Keratinocyte (primary cell): ENCODE measurements around the gene ST6GAL1.

ENCODE experiments used
- EZH2 ChIP-seq: IDR thresholded peaks from one replicate; pipeline ENCODE4 v1.6.1; 2012; ENCODE audit warnings: inconsistent platforms, mild to moderate bottlenecking, low read length, moderate library complexity
- TF ChIP-seq, protein P1 (sequence below), 3 experiments: IDR thresholded peaks in 1 of 3; conservative IDR thresholded peaks in 1 of 3; optimal IDR thresholded peaks in 1 of 3; 2 replicates in 2 of 3; 3 replicates in 1 of 3; pipeline versions ENCODE3 to v1.5.1; 2011; ENCODE audit warnings: low read length in 3 of 3, mild to moderate bottlenecking in 3 of 3, moderate library complexity in 2 of 3, control low read depth in 1 of 3, inconsistent platforms in 1 of 3; ENCODE audit not compliant: insufficient read depth in 2 of 3; ENCODE audit errors: extremely low read depth in 1 of 3

DNA sequence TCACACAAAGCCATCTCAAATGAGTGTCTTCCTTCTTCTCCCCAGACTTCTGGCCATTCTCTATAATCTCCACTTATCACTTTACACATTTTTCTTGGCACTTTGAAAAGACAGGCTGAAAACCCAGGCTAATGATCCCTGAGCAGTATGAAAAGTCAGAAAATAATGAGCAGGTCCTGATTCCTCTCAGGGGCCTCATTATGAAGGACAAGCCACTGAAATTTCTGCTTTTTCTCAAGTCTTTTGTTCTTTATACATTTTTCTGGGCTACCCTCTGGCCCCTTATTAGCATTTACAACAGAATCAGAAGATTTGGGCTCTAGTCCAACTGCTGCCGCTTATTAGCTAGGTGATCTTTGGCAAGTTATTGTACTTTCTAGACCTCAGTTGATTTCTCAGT is 9.5 kb upstream of the ST6GAL1 start:
- TF ChIP-seq, protein P1, sequence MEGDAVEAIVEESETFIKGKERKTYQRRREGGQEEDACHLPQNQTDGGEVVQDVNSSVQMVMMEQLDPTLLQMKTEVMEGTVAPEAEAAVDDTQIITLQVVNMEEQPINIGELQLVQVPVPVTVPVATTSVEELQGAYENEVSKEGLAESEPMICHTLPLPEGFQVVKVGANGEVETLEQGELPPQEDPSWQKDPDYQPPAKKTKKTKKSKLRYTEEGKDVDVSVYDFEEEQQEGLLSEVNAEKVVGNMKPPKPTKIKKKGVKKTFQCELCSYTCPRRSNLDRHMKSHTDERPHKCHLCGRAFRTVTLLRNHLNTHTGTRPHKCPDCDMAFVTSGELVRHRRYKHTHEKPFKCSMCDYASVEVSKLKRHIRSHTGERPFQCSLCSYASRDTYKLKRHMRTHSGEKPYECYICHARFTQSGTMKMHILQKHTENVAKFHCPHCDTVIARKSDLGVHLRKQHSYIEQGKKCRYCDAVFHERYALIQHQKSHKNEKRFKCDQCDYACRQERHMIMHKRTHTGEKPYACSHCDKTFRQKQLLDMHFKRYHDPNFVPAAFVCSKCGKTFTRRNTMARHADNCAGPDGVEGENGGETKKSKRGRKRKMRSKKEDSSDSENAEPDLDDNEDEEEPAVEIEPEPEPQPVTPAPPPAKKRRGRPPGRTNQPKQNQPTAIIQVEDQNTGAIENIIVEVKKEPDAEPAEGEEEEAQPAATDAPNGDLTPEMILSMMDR (optimal IDR thresholded peaks at IDR 0.05 in 1 of 3, IDR thresholded peaks at IDR 0.05 in 1 of 3, conservative IDR thresholded peaks at IDR 0.05 in 1 of 3; ENCODE audit: extremely low read depth in 1 of 3, insufficient read depth in 2 of 3, low read length in 3 of 3), result no peak
- no peak for TF ChIP-seq EZH2
